HL-60 (cell line): ENCODE results near the gene RELN.

Experiments
- DNase-seq, 2 experiments: peaks; one replicate each; pipeline ENCODE4 v3.0.0-alpha.2; 2010 to 2020; ENCODE audit warnings: low read depth in 1 of 2, low spot score in 1 of 2
- H3K27ac ChIP-seq: fragments of 250-450 bp; sonication (Bioruptor Pico); replicated peaks from 2 replicates; pipeline ENCODE4 v1.5.1; 2020; ENCODE audit warnings: mild to moderate bottlenecking, moderate library complexity
- H3K27me3 ChIP-seq: fragments of 250-450 bp; sonication (Bioruptor Pico); 2 replicates; pipeline ENCODE4 v1.5.1; 2021; ENCODE audit warnings: mild to moderate bottlenecking, moderate library complexity; ENCODE audit not compliant: insufficient read depth, poor library complexity, severe bottlenecking
- H3K4me3 ChIP-seq: replicated peaks from 2 replicates; pipeline ENCODE4 v1.5.1; 2011; ENCODE audit warnings: mild to moderate bottlenecking, control low read depth, low read length; ENCODE audit not compliant: insufficient read depth
- GABPA ChIP-seq: IDR thresholded peaks from 2 replicates; pipeline ENCODE4 v1.6.1; 2012; ENCODE audit warnings: low read depth
- POLR2AphosphoS5 ChIP-seq: IDR thresholded peaks from 2 replicates; pipeline ENCODE4 v1.6.1; 2012; ENCODE audit warnings: low read depth
- SPI1 ChIP-seq: IDR thresholded peaks from 2 replicates; pipeline ENCODE4 v1.6.1; 2012; ENCODE audit warnings: low read depth, mild to moderate bottlenecking, borderline replicate concordance
- TF ChIP-seq, protein P1 (sequence below): IDR thresholded peaks from 2 replicates; pipeline ENCODE4 v1.6.1; 2012; ENCODE audit warnings: low read depth; ENCODE audit not compliant: insufficient replicate concordance
- TF ChIP-seq, protein P2 (sequence below): IDR thresholded peaks from one replicate; pipeline ENCODE4 v1.5.1; 2011; ENCODE audit warnings: low read length, control low read depth, inconsistent platforms; ENCODE audit not compliant: insufficient read depth

RELN gene

GRCh38 chr7:103597606-103598005 is 391.9 kb downstream of the RELN start:
- H3K4me3 ChIP-seq: no peak overlapping the region
- TF ChIP-seq, protein P1, sequence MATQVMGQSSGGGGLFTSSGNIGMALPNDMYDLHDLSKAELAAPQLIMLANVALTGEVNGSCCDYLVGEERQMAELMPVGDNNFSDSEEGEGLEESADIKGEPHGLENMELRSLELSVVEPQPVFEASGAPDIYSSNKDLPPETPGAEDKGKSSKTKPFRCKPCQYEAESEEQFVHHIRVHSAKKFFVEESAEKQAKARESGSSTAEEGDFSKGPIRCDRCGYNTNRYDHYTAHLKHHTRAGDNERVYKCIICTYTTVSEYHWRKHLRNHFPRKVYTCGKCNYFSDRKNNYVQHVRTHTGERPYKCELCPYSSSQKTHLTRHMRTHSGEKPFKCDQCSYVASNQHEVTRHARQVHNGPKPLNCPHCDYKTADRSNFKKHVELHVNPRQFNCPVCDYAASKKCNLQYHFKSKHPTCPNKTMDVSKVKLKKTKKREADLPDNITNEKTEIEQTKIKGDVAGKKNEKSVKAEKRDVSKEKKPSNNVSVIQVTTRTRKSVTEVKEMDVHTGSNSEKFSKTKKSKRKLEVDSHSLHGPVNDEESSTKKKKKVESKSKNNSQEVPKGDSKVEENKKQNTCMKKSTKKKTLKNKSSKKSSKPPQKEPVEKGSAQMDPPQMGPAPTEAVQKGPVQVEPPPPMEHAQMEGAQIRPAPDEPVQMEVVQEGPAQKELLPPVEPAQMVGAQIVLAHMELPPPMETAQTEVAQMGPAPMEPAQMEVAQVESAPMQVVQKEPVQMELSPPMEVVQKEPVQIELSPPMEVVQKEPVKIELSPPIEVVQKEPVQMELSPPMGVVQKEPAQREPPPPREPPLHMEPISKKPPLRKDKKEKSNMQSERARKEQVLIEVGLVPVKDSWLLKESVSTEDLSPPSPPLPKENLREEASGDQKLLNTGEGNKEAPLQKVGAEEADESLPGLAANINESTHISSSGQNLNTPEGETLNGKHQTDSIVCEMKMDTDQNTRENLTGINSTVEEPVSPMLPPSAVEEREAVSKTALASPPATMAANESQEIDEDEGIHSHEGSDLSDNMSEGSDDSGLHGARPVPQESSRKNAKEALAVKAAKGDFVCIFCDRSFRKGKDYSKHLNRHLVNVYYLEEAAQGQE: no peak
- TF ChIP-seq, protein P2, sequence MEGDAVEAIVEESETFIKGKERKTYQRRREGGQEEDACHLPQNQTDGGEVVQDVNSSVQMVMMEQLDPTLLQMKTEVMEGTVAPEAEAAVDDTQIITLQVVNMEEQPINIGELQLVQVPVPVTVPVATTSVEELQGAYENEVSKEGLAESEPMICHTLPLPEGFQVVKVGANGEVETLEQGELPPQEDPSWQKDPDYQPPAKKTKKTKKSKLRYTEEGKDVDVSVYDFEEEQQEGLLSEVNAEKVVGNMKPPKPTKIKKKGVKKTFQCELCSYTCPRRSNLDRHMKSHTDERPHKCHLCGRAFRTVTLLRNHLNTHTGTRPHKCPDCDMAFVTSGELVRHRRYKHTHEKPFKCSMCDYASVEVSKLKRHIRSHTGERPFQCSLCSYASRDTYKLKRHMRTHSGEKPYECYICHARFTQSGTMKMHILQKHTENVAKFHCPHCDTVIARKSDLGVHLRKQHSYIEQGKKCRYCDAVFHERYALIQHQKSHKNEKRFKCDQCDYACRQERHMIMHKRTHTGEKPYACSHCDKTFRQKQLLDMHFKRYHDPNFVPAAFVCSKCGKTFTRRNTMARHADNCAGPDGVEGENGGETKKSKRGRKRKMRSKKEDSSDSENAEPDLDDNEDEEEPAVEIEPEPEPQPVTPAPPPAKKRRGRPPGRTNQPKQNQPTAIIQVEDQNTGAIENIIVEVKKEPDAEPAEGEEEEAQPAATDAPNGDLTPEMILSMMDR: no peak
- TF ChIP-seq SPI1 (no peak), GABPA (no peak), POLR2AphosphoS5 (no peak)
- H3K27ac ChIP-seq: no peak overlapping the region
- no peak for DNase-seq
- H3K27me3 ChIP-seq: no peaks in the 10 kb centered on the region

- H3K4me3 ChIP-seq: no peak overlapping the region
- TF ChIP-seq, protein P1: no peak
- TF ChIP-seq GABPA (no peak), SPI1 (no peak)
- no peaks in the 10 kb centered on the region for H3K27me3 ChIP-seq
- H3K27ac ChIP-seq: no peak overlapping the region
- no peak for DNase-seq
Observed at GRCh38 chr7:103594186-103594585, 395.3 kb downstream of the RELN start.

GRCh38 chr7:103593691-103594090 is 395.8 kb downstream of the RELN start:
- no peak for TF ChIP-seq GABPA
- no peak for DNase-seq

DNA sequence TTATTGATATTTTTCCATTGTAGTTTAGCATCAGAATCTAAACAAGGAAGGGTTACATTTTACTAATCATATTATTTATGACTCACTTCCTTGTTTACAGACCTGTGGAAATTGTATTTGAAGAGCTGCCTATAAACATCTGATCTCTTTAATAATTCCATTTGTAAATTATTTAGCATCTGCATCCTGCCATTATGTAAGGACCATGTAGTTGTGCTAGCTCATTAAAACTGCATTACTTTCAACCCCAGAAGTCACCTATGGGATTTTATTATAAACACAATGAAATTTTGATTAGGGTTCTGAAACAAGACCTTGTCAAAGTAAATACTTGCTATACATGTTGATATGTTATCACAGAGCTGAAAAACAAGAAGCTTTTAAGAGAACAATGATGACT is 396.6 kb downstream of the RELN start:
- Histone ChIP-seq H3K27me3 (no peaks in the 10 kb centered on the region), H3K4me3 (no peak overlapping the region), H3K27ac (no peak overlapping the region)
- no peak for DNase-seq
- TF ChIP-seq, protein P2: no peak
- TF ChIP-seq POLR2AphosphoS5: no peak
- no peak for TF ChIP-seq GABPA
- no peak for TF ChIP-seq SPI1
- TF ChIP-seq, protein P1: no peak

More at GRCh38 chr7:103593691-103594090, 395.8 kb downstream of the RELN start:
- Histone ChIP-seq H3K27ac (no peak overlapping the region), H3K4me3 (no peak overlapping the region), H3K27me3 (no peaks in the 10 kb centered on the region)
